WERI-Rb-1 (cell line): ENCODE data around the gene IFI16.
"Not testable (repeated sequence)": the region's sequence is repeated elsewhere in the genome, so short reads cannot be mapped to it uniquely, and the experiment has no call there.

Source experiments
- DNase-seq: peaks from one replicate; pipeline ENCODE4 v3.0.0-alpha.2; 2020
- H3K27ac ChIP-seq: fragments of 250-450 bp; sonication (Bioruptor Pico); 2 replicates; pipeline ENCODE4 v1.5.1; 2020; ENCODE audit warnings: mild to moderate bottlenecking, moderate library complexity
- H3K27me3 ChIP-seq: fragments of 250-450 bp; sonication (Bioruptor Pico); 2 replicates; pipeline ENCODE4 v1.5.1; 2021; ENCODE audit warnings: mild to moderate bottlenecking, low read depth, moderate library complexity; ENCODE audit not compliant: insufficient read depth, severe bottlenecking
- H3K36me3 ChIP-seq: fragments of 250-450 bp; sonication (Bioruptor Pico); 2 replicates; pipeline ENCODE4 v1.5.1; 2020; ENCODE audit warnings: mild to moderate bottlenecking, moderate library complexity
- H3K4me3 ChIP-seq: 2 replicates; pipeline ENCODE4 v1.5.1; 2011; ENCODE audit warnings: low read depth, mild to moderate bottlenecking, control low read depth, low read length
- H3K9me3 ChIP-seq: fragments of 250-450 bp; sonication (Bioruptor Pico); 2 replicates; pipeline ENCODE4 v1.5.1; 2021; ENCODE audit warnings: mild to moderate bottlenecking, moderate library complexity; ENCODE audit not compliant: severe bottlenecking
- TF ChIP-seq, protein P1 (sequence below): IDR thresholded peaks from 2 replicates; pipeline ENCODE4 v1.5.1; 2011; ENCODE audit warnings: low read depth, mild to moderate bottlenecking, control low read depth, inconsistent platforms, low read length

The IFI16 gene

DNA sequence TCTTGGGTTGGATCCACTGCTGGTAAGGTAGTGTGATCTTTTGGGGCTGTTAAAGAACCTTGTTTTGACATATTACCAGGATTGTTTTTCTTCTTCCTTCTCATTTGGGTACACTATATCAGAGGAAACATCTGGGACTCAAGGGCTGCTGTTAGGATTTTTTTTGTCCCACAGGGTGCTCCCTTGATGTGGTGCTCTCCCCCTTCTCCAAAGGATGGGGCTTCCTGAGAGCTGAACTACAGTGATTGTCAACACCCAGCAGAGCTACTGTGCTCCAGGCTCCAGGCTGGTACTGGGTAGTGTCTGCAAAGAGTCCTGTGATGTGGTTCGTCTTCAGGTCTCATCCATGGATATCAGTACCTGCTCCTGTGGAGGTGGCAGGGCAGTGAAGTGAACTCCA is 20.6 kb downstream of the IFI16 start:
- TF ChIP-seq, protein P1, sequence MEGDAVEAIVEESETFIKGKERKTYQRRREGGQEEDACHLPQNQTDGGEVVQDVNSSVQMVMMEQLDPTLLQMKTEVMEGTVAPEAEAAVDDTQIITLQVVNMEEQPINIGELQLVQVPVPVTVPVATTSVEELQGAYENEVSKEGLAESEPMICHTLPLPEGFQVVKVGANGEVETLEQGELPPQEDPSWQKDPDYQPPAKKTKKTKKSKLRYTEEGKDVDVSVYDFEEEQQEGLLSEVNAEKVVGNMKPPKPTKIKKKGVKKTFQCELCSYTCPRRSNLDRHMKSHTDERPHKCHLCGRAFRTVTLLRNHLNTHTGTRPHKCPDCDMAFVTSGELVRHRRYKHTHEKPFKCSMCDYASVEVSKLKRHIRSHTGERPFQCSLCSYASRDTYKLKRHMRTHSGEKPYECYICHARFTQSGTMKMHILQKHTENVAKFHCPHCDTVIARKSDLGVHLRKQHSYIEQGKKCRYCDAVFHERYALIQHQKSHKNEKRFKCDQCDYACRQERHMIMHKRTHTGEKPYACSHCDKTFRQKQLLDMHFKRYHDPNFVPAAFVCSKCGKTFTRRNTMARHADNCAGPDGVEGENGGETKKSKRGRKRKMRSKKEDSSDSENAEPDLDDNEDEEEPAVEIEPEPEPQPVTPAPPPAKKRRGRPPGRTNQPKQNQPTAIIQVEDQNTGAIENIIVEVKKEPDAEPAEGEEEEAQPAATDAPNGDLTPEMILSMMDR = no peak
- peaks cover 86% of the 10 kb centered on the region for H3K27me3 ChIP-seq
- no peaks in the 10 kb centered on the region for H3K36me3 ChIP-seq
- H3K27ac ChIP-seq = no peak overlapping the region
- H3K9me3 ChIP-seq = peaks cover 3% of the 10 kb centered on the region
- DNase-seq = no peak
- no peak overlapping the region for H3K4me3 ChIP-seq

DNA sequence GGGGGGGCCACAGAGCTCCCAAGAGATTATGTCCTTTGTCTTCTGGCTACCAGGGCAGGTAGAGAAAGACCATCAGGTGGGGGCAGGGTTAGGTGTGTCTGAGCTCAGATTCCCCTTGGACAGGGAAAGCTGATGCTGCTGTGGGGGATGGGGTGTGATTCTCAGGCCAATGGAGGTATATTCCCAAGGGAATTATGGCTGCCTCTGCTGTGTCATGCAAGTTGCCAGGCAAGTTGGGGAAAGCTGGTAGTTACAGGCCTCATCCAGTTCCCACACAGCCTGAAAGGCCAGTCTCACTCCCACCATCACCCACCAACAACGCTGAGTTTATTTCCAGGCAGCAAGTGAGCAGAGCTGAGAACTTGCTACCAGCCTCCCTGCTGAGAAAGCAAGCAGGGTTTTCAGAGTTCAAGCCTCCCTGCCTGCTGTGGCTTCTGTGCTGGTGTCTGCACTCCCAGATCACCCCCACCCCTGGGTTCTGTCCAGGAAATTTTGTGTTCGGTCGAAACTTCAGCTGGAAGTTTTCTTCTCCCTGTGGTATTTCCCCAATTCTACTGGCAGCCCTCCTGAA is 21.3 kb downstream of the IFI16 start:
- peaks cover 86% of the 10 kb centered on the region for H3K27me3 ChIP-seq
- no peaks in the 10 kb centered on the region for H3K36me3 ChIP-seq

DNA sequence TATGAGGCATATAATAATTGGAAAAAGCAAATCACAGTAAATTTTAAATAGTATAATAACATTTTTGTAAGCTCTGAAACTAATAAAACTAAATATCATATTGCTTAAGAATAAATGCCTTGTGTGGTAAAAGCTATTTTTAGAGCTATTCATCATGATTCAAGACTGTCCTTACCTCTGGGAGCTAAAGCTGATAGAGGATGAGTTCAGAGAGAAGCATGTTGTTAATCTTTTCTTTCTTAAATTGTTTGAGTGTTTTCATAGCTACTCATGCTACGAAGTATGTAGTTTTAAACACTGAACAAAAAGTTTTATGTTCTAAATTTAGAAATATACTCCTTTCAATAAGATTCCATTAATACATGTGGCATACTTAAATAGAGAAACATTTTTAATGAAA is 30.5 kb downstream of the IFI16 start:
- Histone ChIP-seq H3K27me3 (peaks cover 69% of the 10 kb centered on the region), H3K27ac (no peak overlapping the region), H3K36me3 (no peaks in the 10 kb centered on the region), H3K4me3 (no peak overlapping the region), H3K9me3 (no peaks in the 10 kb centered on the region)
- DNase-seq = no peak
- TF ChIP-seq, protein P1 = no peak

More for the DNA sequence above, 21.3 kb downstream of the IFI16 start:
- no peak for DNase-seq
- H3K4me3 ChIP-seq = no peak overlapping the region
- TF ChIP-seq, protein P1 = no peak
- peaks cover 3% of the 10 kb centered on the region for H3K9me3 ChIP-seq
- H3K27ac ChIP-seq = no peak overlapping the region

DNA sequence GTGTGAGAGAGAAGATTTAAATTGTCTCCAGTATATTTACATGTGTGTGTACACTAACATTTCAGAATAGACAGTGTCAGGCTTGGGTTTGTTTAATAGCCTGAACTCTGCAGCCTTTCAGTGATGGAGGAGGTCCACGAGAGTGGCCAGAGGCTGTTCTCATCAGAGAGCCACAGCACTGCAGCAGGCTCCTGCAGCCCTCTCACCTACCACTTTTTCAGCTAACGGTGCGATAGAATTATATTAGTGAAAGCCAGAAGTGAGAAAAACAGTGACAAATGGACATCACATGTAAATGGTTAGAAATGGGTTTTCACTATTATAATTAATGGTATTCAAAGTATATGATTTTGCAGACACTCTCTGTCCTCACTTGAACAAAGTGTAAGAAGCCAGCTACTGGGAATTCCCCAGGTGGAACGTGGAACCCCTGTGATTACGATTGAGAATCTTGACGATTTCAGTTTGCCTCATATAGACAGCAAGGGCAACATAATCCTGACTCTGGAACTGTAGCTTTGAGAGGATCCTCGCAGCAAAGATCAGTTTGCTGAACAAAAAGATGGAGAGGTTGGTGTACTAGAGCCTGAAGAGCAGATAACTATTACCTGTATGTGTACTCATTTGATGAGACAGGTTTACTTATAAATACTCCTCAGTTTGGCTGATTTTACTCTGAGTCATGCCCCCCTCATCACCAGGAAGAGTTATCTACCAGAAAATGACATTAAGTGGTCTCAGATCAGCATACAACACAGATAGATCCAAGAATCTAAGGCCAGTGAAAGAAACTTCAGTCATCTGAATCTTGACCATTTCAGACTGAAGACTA is 31.4 kb downstream of the IFI16 start:
- DNase-seq = no peak
- Histone ChIP-seq H3K4me3 (no peak overlapping the region), H3K27me3 (peaks cover 67% of the 10 kb centered on the region), H3K27ac (no peak overlapping the region), H3K9me3 (no peaks in the 10 kb centered on the region), H3K36me3 (no peaks in the 10 kb centered on the region)
- TF ChIP-seq, protein P1 = no peak

DNA sequence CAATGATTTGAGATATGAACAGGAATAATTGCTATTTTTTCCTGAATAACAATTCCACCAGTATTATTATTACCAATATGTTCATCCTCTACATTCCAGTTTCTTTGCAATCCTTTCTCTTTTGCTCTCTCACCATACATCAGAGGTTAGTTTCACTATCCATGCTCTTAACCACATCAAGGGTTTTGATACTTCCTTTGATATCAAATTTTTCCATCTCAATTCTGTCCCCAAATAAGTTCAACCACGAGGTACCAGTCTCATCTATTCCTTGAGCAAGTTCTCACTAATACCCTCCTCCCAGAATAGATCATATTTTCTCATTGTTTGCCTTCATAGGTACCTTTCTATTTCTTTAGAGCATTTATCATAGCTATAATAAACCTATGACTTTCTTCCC is 36.8 kb downstream of the IFI16 start:
- H3K36me3 ChIP-seq, H3K27ac ChIP-seq, H3K4me3 ChIP-seq, DNase-seq, H3K9me3 ChIP-seq: not testable (repeated sequence)
- peaks cover 42% of the 10 kb centered on the region for H3K27me3 ChIP-seq

DNA sequence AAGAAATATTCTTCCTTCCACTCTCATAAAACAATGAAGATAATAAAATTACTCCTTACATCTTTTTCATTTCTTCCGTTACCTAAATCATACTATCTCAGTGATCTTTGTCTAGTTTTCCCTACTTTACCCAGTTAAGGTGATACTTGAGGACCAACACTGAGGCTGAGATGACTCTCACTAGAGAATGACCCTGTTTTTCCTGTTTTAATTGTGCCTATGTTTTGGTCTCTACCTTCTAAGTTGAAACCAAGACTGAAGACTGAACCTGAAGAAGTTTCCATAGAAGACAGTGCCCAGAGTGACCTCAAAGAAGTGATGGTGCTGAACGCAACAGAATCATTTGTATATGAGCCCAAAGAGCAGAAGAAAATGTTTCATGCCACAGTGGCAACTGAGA is 41.7 kb downstream of the IFI16 start:
- DNase-seq = no peak
- no peak overlapping the region for H3K4me3 ChIP-seq
- TF ChIP-seq, protein P1 = no peak
- no peak overlapping the region for H3K27ac ChIP-seq
- no peaks in the 10 kb centered on the region for H3K9me3 ChIP-seq
- peaks cover 70% of the 10 kb centered on the region for H3K27me3 ChIP-seq
- no peaks in the 10 kb centered on the region for H3K36me3 ChIP-seq
